Uterus (tissue), 2 donors: ENCODE data around the gene FAM114A2.

ENCODE experiments used
- CTCF ChIP-seq, 4 experiments: fragments of 200-600 bp in 2 of 4; fragments of 450-650 bp in 2 of 4; sonication (generic) in 2 of 4; IDR thresholded peaks; one replicate each; pipeline ENCODE4 v1.5.1; 2016 to 2019; ENCODE audit warnings: antibody characterized with exemption in 4 of 4, mild to moderate bottlenecking in 2 of 4, moderate library complexity in 1 of 4
- POLR2A ChIP-seq, 2 donors: fragments of 450-650 bp; IDR thresholded peaks; one replicate each; pipeline ENCODE4 v1.6.1; 2016; ENCODE audit warnings: antibody characterized with exemption in 2 of 2, mild to moderate bottlenecking in 1 of 2, moderate library complexity in 1 of 2

- no peak for TF ChIP-seq CTCF (IDR thresholded peaks at IDR 0.05)
- no peak for TF ChIP-seq POLR2A (IDR thresholded peaks at IDR 0.05)
Observed at GRCh38 chr5:153998768-153999167, 39.9 kb downstream of the FAM114A2 start.
